HEK293T (cell line): Measurements from ENCODE around the gene ITGA2.

Experiments
- BHLHE40 ChIP-seq: fragments of 450-650 bp; IDR thresholded peaks from 2 replicates; pipeline ENCODE4 v1.6.1; 2016; ENCODE audit warnings: mild to moderate bottlenecking, moderate library complexity, borderline replicate concordance
- ELF4 ChIP-seq: fragments of 450-650 bp; IDR thresholded peaks from 2 replicates; pipeline ENCODE4 v1.6.1; 2017; ENCODE audit warnings: antibody characterized with exemption
- FOXK2 ChIP-seq: fragments of 450-650 bp; IDR thresholded peaks from 2 replicates; pipeline ENCODE4 v1.6.1; 2016; ENCODE audit warnings: mild to moderate bottlenecking
- FOXM1 ChIP-seq: fragments of 450-650 bp; IDR thresholded peaks from 2 replicates; pipeline ENCODE4 v1.6.1; 2017; ENCODE audit warnings: mild to moderate bottlenecking, borderline replicate concordance
- SP1 ChIP-seq: fragments of 450-650 bp; IDR thresholded peaks from 2 replicates; pipeline ENCODE4 v1.6.1; 2017
- SUZ12 ChIP-seq: fragments of 450-650 bp; IDR thresholded peaks from 2 replicates; pipeline ENCODE4 v1.6.1; 2016; ENCODE audit warnings: mild to moderate bottlenecking
- TARDBP ChIP-seq: fragments of 450-650 bp; IDR thresholded peaks from 2 replicates; pipeline ENCODE4 v1.6.1; 2016
- ZNF384 ChIP-seq: fragments of 450-650 bp; IDR thresholded peaks from 2 replicates; pipeline ENCODE4 v1.6.1; 2016

GRCh38 chr5:53130266-53130665 is 141.1 kb downstream of the ITGA2 start:
- no peak for TF ChIP-seq SUZ12
- no peak for TF ChIP-seq ZNF384
- TF ChIP-seq FOXM1 = no peak
- TF ChIP-seq BHLHE40 = no peak
- no peak for TF ChIP-seq TARDBP
- no peak for TF ChIP-seq FOXK2
- no peak for TF ChIP-seq ELF4
- no peak for TF ChIP-seq SP1
